MM.1S (cell line): ENCODE data around the gene UST.

Source experiments
- DNase-seq: peaks from one replicate; pipeline ENCODE4 v3.0.0-alpha.2; 2015
- H2AFZ ChIP-seq: fragments of 300-600 bp; sonication (generic); 2 replicates; pipeline ENCODE4 v1.6.0; 2016; ENCODE audit warnings: antibody characterized with exemption, low read length
- H3F3A ChIP-seq: fragments of 300-600 bp; sonication (generic); 2 replicates; pipeline ENCODE4 v1.6.1; 2016; ENCODE audit warnings: mild to moderate bottlenecking, antibody characterized with exemption, low read length, moderate library complexity, mixed read lengths; ENCODE audit not compliant: insufficient read depth
- H3K27ac ChIP-seq: fragments of 300-600 bp; sonication (generic); 2 replicates; pipeline ENCODE4 v1.5.1; 2016; ENCODE audit warnings: mild to moderate bottlenecking, low read length
- H3K27me3 ChIP-seq: fragments of 300-600 bp; sonication (generic); replicated peaks from 2 replicates; pipeline ENCODE4 v1.6.0; 2016; ENCODE audit warnings: low read length; ENCODE audit not compliant: insufficient read depth
- H3K36me3 ChIP-seq: fragments of 300-600 bp; sonication (generic); replicated peaks from 2 replicates; pipeline ENCODE4 v1.6.1; 2016; ENCODE audit warnings: mild to moderate bottlenecking, low read length, mixed read lengths; ENCODE audit not compliant: insufficient read depth
- H3K4me1 ChIP-seq: fragments of 300-600 bp; sonication (generic); 2 replicates; pipeline ENCODE4 v1.6.1; 2016; ENCODE audit warnings: low read length, mixed read lengths
- H3K4me2 ChIP-seq: fragments of 300-600 bp; sonication (generic); 2 replicates; pipeline ENCODE4 v1.6.0; 2016; ENCODE audit warnings: low read depth, low read length
- H3K4me3 ChIP-seq: fragments of 300-600 bp; sonication (generic); 2 replicates; pipeline ENCODE4 v1.5.1; 2016; ENCODE audit warnings: low read length, mixed read lengths
- H3K79me2 ChIP-seq: fragments of 300-600 bp; sonication (generic); 2 replicates; pipeline ENCODE4 v1.6.1; 2016; ENCODE audit warnings: mixed run types, low read length, mixed read lengths
- H3K9ac ChIP-seq: fragments of 300-600 bp; sonication (generic); 2 replicates; pipeline ENCODE4 v1.6.1; 2016; ENCODE audit warnings: low read length, mixed read lengths
- H3K9me2 ChIP-seq: fragments of 300-600 bp; sonication (generic); replicated peaks from 2 replicates; pipeline ENCODE4 v1.6.1; 2016; ENCODE audit warnings: mild to moderate bottlenecking, low read length, mixed read lengths; ENCODE audit not compliant: insufficient read depth
- H3K9me3 ChIP-seq: fragments of 300-600 bp; sonication (generic); replicated peaks from 2 replicates; pipeline ENCODE4 v1.6.1; 2016; ENCODE audit warnings: mild to moderate bottlenecking, low read length, mixed read lengths; ENCODE audit not compliant: insufficient read depth
- H4K20me1 ChIP-seq: fragments of 300-600 bp; sonication (generic); 2 replicates; pipeline ENCODE4 v1.6.1; 2016; ENCODE audit warnings: mild to moderate bottlenecking, low read length, moderate library complexity, mixed read lengths; ENCODE audit not compliant: insufficient read depth
- CTCF ChIP-seq: fragments of 300-600 bp; sonication (generic); IDR thresholded peaks from 2 replicates; pipeline ENCODE4 v1.5.1; 2016; ENCODE audit warnings: antibody characterized with exemption, low read length, mixed read lengths
- EZH2 ChIP-seq: fragments of 300-600 bp; sonication (generic); optimal IDR thresholded peaks from 2 replicates; pipeline ENCODE3; 2017; ENCODE audit warnings: low read depth, mild to moderate bottlenecking, antibody characterized with exemption, low read length, mixed read lengths
- EZH2phosphoT487 ChIP-seq: fragments of 300-600 bp; sonication (generic); IDR thresholded peaks from 2 replicates; pipeline ENCODE4 v1.6.1; 2018; ENCODE audit warnings: antibody characterized with exemption, low read length

Gene UST

GRCh38 chr6:149064660-149065015, 317.8 kb downstream of the UST start:
- Histone ChIP-seq H3K9me2 (no peaks in the 10 kb centered on the region), H3K36me3 (no peaks in the 10 kb centered on the region), H3K27ac (no peak overlapping the region), H2AFZ (no peak overlapping the region), H3K9me3 (no peaks in the 10 kb centered on the region), H4K20me1 (no peaks in the 10 kb centered on the region), H3K27me3 (no peaks in the 10 kb centered on the region), H3F3A (no peaks in the 10 kb centered on the region), H3K9ac (no peak overlapping the region), H3K4me3 (no peak overlapping the region), H3K79me2 (no peaks in the 10 kb centered on the region), H3K4me1 (no peaks in the 10 kb centered on the region), H3K4me2 (no peak overlapping the region)
- TF ChIP-seq EZH2 (no peak), CTCF (no peak), EZH2phosphoT487 (no peak)
- DNase-seq = no peak

- no peaks in the 10 kb centered on the region for H3K36me3 ChIP-seq
- no peak overlapping the region for H3K4me2 ChIP-seq
- H3K4me3 ChIP-seq = no peak overlapping the region
- H3K9ac ChIP-seq = no peak overlapping the region
- no peak overlapping the region for H3K27ac ChIP-seq
- H3K9me2 ChIP-seq = no peaks in the 10 kb centered on the region
- no peaks in the 10 kb centered on the region for H3K4me1 ChIP-seq
- H3F3A ChIP-seq = no peaks in the 10 kb centered on the region
- TF ChIP-seq EZH2 (no peak), EZH2phosphoT487 (no peak), CTCF (no peak)
- DNase-seq = no peak
- no peaks in the 10 kb centered on the region for H4K20me1 ChIP-seq
- H3K9me3 ChIP-seq = no peaks in the 10 kb centered on the region
- H2AFZ ChIP-seq = no peak overlapping the region
- no peaks in the 10 kb centered on the region for H3K27me3 ChIP-seq
- no peaks in the 10 kb centered on the region for H3K79me2 ChIP-seq
Observed at GRCh38 chr6:149065121-149065520, 318.3 kb downstream of the UST start.

- Histone ChIP-seq H3K4me2 (no peak overlapping the region), H3K4me3 (no peak overlapping the region), H2AFZ (no peak overlapping the region), H3K9me2 (no peaks in the 10 kb centered on the region), H3K27ac (no peak overlapping the region), H3F3A (no peaks in the 10 kb centered on the region), H3K36me3 (no peaks in the 10 kb centered on the region), H3K27me3 (no peaks in the 10 kb centered on the region), H3K79me2 (no peaks in the 10 kb centered on the region), H4K20me1 (no peaks in the 10 kb centered on the region), H3K9me3 (no peaks in the 10 kb centered on the region), H3K4me1 (no peaks in the 10 kb centered on the region), H3K9ac (no peak overlapping the region)
- no peak for TF ChIP-seq EZH2
- no peak for TF ChIP-seq EZH2phosphoT487
- TF ChIP-seq CTCF = no peak
- DNase-seq = no peak
Observed at GRCh38 chr6:149065658-149066556, 319.1 kb downstream of the UST start.
